SKM-1 (cell line): Measurements from ENCODE around the gene PDZRN4.
"Not testable (repeated sequence)": the region's sequence is repeated elsewhere in the genome, so short reads cannot be mapped to it uniquely, and the experiment has no call there.

Experiments used
- DNase-seq: peaks from one replicate; lab custom pipeline; 2025; ENCODE audit not compliant: unreplicated experiment; lab: John Stamatoyannopoulos, UW

PDZRN4 gene

DNA sequence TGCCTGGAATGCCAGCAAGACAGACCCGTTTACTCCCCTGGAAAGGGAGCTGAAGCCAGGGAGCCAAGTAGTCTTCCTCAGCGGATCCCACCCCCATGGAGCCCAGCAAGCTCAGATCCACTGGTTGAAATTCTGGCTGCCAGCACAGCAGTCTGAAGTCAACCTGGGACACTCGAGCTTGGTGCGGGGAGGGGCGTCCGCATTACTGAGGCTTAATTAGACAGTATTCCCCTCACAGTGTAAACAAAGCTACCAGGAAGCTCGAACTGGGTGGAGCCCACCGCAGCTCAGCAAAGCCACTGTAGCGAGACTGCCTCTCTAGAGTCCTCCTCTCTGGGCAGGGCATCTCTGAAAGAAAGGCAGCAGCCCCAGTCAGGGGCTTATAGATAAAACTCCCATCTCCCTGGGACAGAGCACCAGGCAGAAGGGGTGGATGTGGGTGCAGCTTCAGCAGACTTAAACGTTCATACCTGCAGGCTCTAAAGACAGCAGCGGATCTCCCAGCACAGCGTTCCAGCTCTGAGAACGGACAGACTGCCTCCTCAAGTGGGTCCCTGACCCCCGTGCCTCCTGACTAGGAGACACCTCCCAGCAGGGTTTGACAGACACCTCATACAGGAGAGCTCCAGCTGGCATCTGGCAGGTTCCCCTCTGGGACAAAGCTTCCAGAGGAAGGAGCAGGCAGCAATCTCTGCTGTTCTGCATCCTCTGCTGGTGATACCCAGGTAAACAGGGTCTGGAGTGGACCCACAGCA is 92.4 kb downstream of the PDZRN4 start:
- not testable (repeated sequence) for DNase-seq

DNA sequence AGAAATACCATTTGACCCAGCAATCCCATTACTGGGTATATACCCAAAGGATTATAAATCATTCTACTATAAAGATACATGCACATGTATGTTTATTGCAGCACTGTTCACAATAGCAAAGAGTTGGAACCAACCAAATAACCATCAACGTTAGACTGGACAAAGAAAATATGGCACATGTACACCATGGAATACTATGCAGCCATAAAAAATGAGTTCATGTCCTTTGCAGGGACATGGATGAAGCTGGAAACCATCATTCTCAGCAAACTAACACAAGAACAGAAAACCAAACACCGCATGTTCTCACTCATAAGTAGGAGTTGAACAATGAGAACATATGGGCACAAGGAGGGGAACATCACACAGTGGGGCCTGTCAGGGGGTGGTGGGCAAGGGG is 97.3 kb downstream of the PDZRN4 start:
- not testable (repeated sequence) for DNase-seq

DNA sequence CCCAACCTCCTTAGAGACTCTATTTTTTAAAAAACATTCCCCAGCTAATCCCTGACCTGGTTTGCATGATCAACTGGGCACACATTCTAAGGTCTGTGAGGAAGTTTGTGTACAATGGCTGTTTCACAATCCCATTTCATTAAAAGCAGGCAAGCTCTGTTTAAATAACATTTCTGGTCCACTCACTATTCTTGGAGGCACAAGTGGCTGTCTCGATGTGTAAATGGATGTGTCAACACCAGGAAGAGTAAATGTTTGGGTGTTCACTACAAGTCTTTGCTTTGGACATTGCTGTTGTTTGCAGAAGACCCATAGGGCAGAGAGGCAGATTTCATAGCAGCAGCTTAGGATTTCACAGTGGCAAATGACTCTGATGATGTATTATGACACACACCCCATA is 98.3 kb downstream of the PDZRN4 start:
- no peak for DNase-seq

DNA sequence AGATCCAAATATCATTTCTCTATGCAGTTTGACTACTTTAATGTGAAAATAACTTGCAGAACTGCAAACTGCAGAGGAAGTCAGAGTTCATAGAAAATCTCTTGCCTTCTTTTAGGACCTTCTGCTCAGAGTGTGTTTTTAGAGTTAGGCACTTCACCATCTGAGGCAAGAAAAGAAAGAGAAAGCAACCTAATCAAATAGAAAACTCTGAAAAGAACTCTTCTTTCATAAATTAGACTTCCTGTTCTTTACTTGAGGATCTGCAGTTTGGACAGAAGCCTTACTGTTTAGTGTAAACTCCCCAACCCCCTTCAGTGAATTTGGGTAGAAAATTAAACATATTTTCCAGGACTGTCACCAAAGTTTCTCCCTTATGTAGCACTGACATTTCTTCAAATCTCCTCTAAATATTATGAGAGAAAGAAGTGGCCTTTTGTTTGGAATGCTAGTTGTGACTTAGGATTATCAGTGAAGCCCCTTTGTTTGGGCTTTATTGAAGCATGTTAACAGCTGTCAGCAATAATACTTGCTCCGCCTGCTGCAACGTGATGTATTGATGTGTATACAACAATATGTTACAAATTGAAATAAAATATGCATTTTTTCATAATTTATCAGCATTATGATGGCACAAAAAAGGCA is 99.5 kb downstream of the PDZRN4 start:
- DNase-seq, result no peak

DNA sequence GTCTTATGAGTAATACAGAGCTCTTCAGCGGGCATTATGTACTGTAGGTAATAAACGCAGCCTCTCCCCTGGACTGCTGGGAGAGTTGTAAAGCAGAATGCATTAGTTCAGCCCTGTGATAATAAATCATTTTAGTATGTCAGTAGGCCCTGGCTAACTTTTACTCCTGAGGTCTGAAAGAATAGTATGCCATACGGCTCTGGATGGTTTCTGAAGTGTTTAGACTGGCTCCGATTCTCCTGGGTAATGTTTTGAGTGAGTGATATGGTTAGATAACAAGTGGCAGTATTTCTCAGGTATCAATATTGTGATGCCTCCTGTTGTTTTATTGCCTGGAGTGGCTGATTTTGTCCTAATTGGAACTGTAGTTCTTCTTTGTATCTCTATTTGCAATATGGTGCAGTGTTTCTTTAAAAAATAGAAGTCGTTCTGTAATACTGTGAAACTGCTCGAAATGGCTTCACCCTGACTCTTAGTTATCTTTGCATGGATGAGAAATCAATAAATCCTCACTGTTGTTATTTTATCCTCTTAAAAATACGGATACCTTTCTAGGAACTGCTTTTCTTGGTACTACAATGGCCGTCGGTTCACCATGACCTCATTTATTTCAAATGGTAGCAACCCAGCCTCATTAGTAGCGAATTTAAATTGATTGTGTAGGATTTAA is 100.2 kb downstream of the PDZRN4 start:
- DNase-seq, result no peak

DNA sequence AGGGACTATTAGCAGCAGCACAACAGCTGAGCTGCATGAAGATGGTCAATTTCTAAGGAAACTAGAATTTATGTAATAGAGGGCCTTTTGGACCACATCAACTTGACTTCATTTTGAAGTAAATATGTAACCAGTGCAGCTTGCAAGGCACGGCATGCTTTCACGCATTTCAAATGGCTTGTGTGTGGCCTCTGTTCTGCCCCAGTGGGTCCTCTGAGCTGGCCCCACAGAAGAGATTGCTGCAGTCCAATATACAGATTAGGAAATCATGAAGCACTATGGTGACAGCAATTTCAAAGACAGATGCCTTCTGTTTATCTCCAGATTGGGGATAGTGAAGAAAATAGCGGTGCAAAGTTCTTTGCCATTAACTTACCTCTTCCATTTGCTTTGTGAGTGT is 101.4 kb downstream of the PDZRN4 start:
- DNase-seq, result no peak

DNA sequence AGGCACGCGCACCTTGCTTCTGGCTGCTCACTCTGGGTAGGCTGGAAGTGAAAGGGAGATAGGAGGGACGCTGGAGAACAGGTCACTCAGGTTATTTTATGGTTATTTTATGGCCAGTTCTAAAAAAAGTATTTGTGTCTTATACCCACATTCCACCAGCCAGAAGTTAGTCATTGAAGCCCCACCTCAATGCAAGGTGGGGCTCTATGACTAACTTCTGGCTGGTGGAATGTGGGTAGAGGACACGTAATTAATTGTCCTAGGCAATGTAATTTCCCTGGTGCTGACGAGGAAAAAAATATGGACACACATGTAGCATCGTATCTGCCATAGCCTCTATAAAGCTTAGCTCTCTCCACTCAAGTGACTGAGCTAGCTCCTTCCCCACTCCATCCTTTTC is 104.9 kb downstream of the PDZRN4 start:
- no peak for DNase-seq

DNA sequence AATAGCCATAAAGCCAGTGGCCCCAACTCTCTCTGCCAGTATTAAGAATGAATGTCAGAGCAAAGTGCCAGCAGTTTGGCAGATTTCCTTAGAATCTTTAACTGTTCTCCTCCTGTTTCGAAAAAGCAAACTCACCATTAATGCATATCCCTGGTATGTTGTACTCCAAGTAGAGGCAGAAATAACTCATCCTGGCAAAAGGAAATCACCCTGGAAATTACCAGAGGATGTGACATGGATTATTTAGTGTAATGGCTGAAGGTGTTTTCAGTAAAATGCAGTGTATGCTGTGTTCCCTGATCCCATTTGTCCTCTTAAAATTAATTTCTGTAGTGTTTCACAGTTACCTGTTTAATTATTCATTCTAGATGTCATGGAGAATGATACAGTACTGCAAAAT is 105.3 kb downstream of the PDZRN4 start:
- DNase-seq, result no peak

DNA sequence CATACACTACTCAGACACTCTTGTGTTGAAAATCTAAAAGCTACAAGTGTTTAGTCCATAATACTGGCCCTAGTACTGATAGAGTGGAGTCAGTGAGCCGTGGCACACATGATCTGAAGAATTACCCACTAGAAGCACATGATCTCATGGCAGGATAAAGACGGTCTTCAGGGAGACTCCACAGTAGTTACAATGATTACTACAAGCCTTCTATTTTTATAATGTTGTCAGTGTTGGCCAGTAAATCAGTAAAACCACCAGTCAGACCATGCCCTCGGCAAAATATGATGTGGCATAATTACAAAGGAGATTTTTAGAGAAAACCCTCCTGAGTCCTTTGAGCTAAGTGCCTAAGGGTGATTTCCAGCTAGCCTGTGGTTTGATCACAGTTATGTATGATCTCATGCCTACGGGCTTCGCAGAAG is 114.9 kb downstream of the PDZRN4 start:
- no peak for DNase-seq

DNA sequence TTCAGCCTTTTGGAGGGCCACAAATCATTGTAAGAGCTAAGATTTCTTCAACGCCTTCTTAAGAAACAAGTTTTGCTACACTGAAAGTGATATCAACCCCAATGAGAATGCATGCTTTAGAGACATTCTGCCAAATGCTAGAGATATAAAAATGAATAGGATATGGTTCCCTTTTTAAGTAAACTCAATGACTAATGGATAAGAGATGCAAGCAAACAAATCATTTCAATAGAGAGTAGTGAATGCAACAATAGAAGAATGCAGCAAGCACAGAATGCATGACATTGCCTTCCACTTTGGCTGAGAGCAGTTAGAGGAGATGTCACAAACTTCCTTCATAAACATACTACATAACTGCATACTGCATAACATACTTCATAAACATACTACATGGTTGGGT is 116.4 kb downstream of the PDZRN4 start:
- no peak for DNase-seq

DNA sequence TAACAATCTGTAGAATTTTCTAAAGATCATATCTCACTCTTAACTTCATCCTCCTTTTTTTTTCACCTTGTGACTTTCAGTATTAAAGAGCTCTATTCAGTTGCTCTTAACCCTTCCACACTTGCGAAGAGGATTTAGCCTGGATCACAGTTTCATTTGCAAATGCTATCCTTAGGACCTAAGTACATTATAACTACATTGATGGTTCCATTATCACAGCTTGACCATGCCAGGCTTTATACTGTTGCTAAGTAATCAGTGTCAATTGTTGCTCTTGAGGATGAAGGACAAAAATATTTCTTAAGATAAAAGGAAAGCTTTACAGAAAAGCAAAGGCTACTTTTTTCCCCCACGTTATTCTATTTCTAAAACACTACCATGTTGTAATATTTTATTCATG is 122.2 kb downstream of the PDZRN4 start:
- no peak for DNase-seq

DNA sequence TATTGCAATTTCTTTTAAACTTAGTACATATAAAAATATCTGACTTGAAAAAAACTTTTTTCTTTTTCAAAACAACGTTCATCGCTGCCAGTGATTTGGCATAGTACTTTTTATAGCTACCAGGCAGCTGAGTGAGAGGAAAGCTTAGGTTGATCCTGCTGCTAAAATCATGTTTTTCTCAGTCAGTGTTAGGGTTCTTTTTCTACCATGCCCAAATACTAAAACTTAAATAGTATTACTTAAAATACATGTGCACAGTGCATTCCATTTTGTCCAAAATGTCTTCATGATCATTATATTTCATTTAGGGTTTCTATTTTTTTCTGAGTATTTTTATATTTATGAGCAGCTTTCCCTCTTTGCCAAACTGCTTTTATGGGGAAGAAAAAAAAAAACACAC is 123.8 kb downstream of the PDZRN4 start:
- DNase-seq, result no peak

DNA sequence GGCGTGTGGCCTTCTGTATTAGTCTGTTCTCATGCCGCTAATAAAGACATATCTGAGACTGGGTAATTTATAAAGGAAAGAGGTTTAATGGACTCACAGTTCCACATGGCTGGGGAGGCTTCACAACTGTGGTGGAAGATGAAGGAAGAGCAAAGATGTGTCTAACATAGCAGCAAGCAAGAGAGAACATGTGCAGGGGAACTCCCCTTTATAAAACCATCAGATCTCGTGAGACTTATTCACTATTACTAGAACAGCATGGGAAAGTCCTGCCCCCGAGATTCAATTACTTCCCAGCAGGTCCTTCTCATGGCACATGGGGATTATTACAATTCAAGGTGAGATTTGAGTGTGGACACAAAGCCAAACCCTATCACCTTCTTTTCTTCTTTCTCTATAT is 124.3 kb downstream of the PDZRN4 start:
- not testable (repeated sequence) for DNase-seq

DNA sequence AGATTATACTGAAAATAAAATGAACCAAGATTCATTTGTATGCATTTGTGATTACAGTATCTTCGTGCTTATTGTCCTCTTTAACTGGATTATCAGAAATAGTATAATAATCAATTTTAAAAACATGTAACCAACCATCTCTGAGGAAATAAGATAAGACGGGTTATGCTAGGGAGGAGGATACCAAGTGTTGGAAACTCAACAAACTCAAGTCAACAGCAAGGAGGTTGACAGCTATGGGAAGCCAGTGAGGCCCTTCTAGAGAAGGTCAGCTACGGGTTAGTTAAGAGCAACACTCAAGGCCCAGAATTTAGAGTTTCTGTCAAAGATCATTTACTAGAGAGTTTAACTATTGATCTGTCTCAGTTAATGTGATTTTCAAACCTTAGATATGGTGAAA is 137.2 kb downstream of the PDZRN4 start:
- DNase-seq, result no peak

DNA sequence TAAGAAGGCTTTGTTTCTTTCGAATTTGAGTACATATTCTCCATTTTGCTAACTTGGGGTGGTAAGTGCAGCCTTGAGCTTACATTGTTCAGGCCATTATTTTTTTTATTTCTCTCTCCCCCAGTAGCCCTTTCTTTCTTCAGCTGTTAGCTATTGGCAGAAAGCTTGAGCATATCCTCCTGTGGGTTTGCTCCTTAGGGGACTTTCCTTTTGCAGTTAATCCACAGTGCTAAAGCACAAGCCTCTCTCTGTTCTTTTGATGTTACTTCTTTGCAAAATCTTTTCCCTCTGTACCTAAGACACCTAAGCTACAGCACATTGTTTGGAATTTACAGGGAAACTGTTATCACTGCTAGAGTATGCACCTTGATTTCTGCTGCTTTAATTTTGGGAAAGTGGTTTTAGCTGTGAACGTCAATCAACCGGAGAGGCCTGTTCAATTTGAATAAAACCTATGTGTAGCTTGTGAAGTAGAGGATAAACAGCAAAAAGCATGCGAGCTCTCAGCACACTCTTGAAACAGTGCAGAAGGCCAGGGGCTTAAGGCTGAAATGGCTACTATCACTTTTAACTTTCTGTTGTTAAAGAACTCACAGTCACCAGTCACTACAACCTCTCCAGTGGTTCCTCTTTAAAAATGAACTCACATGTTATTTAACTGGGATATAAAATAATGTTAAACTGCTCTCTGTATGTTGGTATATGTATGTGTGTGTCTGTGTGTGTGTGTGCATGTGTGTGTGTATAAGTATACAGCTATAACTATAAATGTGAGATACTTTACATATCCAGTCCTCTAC is 139.2 kb downstream of the PDZRN4 start:
- DNase-seq, result no peak

DNA sequence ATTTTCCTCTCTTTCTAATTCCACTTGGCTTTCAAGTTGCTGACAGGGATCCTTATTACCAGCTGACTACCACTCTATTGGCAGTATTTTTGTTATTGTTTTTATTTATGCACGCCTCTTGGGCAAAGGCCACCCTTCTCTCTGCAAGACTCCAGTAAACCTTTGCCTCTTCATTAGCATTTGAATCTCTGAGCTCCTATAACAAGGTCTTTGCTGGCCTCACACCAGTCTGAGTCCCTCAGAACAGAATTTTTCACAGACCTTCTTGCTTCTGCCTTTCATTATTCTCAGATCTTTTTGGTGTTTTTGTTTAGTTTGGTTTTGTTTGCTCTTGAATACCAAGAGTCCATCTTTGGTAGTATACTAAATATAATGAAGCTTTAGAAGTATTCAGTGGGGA is 145.9 kb downstream of the PDZRN4 start:
- no peak for DNase-seq

DNA sequence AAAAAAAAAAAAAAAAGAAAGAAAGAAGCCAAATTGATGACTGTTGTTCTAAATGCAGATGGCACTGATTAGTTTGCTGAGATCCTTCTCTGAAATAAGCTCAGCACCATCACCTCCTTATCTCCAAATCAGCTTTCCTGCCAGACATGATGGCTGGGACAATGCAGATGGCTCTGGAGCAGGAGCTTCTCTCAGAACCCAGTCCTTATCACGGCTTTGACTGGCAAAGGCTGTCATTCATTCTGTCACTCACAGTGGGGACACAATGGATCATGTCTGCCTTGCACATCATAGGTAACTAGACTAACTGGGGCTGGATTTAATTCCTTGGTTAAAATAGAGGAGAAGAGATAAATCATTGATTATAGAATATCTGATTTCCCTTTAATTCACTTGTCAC is 146.3 kb downstream of the PDZRN4 start:
- no peak for DNase-seq

DNA sequence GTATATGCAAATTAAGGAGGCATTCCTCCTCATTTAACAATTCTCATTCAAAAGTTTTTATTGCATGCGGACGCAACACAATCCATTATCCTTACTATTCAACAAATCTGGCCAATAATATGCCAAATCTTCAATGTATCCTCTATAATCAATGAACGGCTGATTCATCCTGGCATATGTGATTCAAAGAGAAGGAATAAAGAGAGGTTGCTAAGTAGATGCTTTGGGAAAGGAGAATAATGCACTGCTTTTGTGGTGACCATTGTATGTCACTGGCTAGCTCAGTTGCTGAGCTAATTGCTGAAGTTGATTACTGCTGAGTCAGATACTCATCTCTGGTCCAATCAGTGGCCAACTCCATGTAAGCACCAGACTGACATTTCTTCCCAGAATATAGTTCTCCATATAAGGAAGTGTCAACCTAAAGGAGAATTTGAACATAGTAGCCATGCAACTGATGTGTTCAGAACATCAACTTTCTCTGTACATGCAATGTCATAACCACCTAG is 148.0 kb downstream of the PDZRN4 start:
- DNase-seq, result no peak

DNA sequence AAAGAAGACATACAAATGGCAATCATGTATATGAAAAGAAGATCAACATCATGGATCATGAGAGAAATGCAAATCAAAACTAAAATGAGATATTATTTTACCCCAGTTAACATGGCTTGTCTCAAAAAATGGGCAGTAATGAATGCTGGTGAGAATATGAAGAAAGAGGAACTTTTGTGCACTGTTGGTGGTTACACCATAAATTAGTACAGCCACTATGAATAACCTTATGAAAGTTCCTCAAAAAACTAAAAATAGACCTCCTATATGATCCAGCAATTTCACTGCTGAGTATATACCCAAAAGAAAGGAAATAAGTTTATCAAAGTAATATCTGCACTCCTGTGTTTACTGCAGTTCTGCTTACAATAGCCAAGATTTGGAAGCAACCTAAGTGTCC is 151.7 kb downstream of the PDZRN4 start:
- DNase-seq, result peak; percentile 67

DNA sequence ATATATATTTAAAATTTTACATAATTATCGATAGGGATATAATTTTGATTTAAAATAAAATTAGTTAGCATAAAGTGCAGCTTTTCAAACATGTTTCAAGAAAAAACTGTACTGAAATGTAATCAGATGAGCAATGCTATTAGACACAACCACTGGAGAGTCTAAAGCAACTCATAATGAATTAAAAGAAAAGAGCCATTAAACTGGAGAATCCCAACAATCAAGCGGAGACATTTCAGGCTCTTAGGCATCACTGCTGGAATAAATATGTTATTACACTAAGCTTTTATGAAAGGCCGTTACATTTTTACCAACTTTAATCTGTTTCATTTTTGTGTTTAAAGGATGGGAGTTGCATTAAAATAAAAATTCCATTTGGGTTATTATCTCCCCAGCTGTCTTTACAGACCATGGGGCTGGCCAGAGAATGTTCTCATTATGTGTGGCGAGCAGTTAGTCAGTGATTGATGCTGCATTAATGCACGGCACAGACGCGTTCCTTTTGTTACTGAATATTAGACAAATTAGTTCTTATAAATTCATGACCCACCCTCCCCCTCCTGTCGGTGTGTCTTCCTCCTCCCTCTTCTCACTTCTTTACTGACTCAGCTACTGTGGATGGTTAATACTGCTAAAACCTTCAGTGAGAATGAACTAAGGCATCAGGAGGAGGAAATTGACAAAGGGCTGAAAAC is 156.8 kb downstream of the PDZRN4 start:
- no peak for DNase-seq

DNA sequence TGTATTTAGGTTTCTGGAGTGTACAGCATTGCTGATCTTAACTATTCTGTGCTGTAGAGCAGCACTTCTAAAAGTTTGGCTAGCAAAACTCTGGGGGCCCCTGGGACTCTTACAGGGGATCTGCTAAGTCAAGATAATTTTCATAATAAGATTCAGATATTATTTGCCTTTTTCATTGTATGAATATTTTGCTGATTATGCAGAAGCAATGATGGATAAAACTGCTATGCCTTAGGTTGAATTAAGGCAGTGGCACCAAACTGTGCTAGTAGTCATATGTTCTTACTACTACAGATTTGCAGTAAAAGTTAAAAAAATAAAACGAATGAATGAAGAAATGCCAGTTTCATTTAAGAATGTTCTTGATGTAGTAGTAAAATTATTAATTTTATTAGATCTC is 160.1 kb downstream of the PDZRN4 start:
- DNase-seq, result no peak
